ENCODE measurements around the gene PRSS21. TPM values are rescaled to one million over a fixed set of nuclear protein-coding genes. Genes with fewer than 3 reads are reported as not detected.

The PRSS21 gene, protein sequence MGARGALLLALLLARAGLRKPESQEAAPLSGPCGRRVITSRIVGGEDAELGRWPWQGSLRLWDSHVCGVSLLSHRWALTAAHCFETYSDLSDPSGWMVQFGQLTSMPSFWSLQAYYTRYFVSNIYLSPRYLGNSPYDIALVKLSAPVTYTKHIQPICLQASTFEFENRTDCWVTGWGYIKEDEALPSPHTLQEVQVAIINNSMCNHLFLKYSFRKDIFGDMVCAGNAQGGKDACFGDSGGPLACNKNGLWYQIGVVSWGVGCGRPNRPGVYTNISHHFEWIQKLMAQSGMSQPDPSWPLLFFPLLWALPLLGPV
- total RNA-seq = 1 to 10 TPM; 1.2 to 4.8 TPM

DNA sequence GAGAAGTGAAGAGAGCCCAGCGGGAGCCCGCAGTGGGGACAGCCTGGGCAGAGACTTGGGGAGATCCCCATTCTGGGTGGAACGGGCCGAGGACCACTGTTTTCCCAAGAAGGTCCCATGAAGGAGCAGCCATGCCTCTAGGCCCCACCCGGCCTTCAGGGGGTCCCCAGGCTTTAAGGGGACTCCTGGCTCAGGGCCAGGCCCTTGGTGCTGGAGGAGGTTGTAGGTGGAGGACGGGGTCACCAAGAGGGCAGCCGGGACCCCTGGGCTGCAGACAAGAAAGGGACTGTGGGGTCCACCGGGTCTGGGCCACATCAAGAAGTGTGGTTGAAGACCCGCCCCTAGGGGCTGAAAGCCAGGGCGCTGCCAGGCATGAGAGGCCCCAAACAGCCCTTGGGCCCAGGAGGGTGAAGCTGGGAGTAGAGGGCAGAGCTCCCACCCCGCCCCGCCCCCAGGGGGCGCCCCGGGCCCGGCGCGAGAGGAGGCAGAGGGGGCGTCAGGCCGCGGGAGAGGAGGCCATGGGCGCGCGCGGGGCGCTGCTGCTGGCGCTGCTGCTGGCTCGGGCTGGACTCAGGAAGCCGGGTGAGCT, at the start of gene PRSS21:
Gene PRSS21 (plus strand): TSS at position 487 of the 589 bp plus-strand sequence. CDS start 32 bp downstream, at position 519.
- peaks cover 7% of the 10 kb centered on the region for H3K27me3 Mint-ChIP-seq
- no peaks in the 10 kb centered on the region for H3K4me1 Mint-ChIP-seq
- H3K27ac Mint-ChIP-seq = no peak within 1 kb of the TSS
- ATAC-seq (replicated peaks) = peak; percentile 49
- no peaks in the 10 kb centered on the region for H3K9me3 Mint-ChIP-seq
- H3K36me3 Mint-ChIP-seq (ENCODE audit: low read depth) = no peaks in the 10 kb centered on the region
- H3K4me3 Mint-ChIP-seq = no peak within 1 kb of the TSS

DNA sequence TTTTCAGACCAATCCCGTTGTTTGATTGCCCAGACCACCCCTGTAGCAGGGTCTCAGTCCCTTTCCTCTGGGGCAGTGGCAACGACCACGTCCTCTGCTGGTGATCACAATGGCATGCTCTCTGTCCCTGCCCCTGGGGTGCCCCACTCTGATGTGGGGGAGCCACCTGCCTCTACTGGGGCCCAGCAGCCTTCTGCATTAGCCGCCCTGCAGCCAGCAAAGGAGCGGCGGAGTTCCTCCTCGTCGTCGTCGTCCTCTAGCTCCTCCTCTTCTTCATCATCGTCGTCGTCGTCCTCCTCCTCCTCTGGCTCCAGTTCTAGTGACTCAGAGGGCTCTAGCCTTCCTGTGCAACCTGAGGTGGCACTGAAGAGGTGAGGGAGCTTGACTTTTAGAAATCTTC, 49.1 kb upstream of the PRSS21 start:
- no peak overlapping the region for H3K27ac Mint-ChIP-seq
- no peak overlapping the region for H3K4me3 Mint-ChIP-seq
- no peaks in the 10 kb centered on the region for H3K9me3 Mint-ChIP-seq
- H3K4me1 Mint-ChIP-seq = peaks cover 18% of the 10 kb centered on the region
- no peaks in the 10 kb centered on the region for H3K27me3 Mint-ChIP-seq
- peaks cover 100% of the 10 kb centered on the region for H3K36me3 Mint-ChIP-seq (ENCODE audit: low read depth)
- ATAC-seq (replicated peaks) = no peak

DNA sequence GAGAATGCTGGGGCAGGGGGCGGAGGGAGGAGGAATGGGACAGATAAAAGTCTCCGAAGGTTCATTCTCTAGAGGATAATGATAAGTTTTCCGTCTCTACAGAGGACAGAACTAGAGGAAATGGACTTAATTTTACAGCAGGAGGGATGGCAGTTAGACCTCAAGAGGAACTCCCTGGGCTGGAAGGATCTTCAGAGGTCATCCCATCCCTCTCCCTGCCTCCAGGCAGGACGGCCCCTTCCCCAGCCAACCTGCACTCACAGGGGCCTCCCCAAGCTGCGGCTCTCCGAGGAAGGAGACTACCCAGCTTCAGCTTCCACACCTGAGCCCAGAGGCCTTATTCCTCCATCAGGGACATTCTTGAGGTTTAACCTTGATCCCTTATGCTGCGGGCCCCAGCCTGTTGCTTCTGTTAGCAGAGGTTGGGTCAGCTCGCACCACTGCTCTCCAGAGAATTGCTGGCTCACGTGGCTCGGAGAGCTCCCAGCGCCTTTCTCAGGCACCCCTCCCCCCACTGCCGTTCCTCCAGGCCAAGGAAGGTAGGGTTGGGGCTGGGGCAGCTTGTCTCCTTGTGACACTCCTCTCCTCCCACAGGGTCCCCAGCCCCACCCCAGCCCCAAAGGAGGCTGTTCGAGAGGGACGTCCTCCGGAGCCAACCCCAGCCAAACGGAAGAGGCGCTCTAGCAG, 48.5 kb upstream of the PRSS21 start:
- Mint-ChIP-seq H3K4me1 (peaks cover 15% of the 10 kb centered on the region), H3K27me3 (no peaks in the 10 kb centered on the region), H3K4me3 (no peak overlapping the region), H3K36me3 (ENCODE audit: low read depth) (peaks cover 97% of the 10 kb centered on the region), H3K9me3 (no peaks in the 10 kb centered on the region), H3K27ac (no peak overlapping the region)
- no peak for ATAC-seq (replicated peaks)

DNA sequence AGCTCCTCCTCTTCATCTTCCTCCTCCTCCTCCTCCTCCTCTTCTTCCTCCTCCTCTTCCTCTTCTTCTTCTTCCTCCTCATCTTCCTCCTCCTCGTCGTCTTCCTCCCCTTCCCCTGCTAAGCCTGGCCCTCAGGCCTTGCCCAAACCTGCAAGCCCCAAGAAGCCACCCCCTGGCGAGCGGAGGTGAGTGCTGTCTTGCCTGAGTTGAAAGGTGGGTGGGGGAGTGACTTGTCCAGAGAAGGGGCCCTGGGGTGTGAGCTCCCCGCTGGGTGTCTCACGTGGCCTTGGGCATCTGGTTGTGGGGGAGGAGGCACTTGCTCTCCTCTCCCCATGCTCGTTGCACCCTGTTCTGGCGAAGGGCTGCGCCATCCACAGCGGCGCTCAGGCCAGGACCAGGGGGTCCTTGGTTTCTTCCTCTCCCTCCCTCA, 47.9 kb upstream of the PRSS21 start:
- no peak for ATAC-seq (replicated peaks)
- Mint-ChIP-seq H3K4me1 (peaks cover 11% of the 10 kb centered on the region), H3K36me3 (ENCODE audit: low read depth) (peaks cover 92% of the 10 kb centered on the region), H3K4me3 (no peak overlapping the region), H3K27ac (no peak overlapping the region), H3K9me3 (no peaks in the 10 kb centered on the region), H3K27me3 (no peaks in the 10 kb centered on the region)

DNA sequence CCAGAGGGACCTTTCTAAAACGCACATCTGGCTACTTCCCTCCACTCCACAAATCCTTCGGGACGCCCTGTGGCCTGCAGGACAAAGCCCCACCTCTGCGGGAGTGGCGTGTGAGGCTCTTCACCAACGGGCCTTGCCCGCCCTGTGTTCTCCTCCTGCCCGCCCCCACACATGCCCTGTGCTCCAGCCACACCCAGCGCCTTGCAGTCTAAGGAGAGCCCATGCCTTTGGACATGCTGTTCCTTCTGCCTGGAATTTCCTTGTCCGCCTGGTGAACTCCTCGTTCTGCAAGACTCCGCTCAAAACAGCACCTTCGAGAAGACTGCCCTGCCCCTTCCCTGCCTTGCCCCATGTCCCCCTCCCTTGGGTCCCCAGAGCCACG, 47.4 kb upstream of the PRSS21 start:
- peaks cover 11% of the 10 kb centered on the region for H3K4me1 Mint-ChIP-seq
- H3K36me3 Mint-ChIP-seq (ENCODE audit: low read depth) = peaks cover 91% of the 10 kb centered on the region
- no peaks in the 10 kb centered on the region for H3K9me3 Mint-ChIP-seq
- peak overlapping the region; percentile 36 for H3K27ac Mint-ChIP-seq
- H3K27me3 Mint-ChIP-seq = no peaks in the 10 kb centered on the region
- H3K4me3 Mint-ChIP-seq = no peak overlapping the region
- ATAC-seq (replicated peaks) = no peak

DNA sequence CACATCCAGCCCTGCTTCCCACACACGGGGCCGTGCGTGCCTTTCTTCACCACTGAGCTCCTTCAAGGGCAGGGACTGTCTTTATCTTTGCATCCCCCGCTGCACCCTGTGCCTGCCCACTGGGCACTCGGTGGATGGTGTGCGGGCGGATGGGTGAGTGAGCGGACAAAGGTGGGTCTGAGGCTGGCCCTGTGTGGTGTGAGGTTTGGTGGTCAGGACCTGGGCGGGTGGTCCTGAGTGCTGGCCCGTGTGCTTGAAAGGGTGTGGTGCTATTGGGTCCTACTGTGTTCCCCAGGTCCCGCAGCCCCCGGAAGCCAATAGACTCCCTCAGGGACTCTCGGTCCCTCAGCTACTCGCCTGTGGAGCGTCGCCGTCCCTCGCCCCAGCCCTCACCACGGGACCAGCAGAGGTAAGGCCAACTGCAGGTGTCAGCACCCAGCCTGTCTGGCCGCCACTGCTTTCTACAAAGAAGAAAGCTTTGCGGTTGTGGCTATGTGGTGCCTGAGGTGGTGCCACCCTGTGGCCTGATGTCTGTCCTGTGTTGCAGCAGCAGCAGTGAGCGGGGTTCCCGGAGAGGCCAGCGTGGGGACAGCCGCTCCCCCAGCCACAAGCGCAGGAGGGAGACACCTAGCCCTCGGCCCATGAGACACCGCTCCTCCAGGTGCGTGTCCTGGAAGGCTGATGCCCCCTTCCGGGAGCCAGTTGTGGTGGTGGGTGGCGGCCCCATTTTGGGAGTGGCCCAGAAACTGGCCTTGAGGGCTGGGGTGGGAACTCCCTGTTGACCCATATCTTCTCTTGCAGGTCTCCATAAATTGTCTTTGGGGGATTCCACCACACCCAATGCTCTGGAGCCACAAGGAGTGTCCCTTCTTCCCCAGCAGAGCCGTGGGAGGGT, 46.7 kb upstream of the PRSS21 start:
- Mint-ChIP-seq H3K4me3 (no peak overlapping the region), H3K27me3 (no peaks in the 10 kb centered on the region), H3K36me3 (ENCODE audit: low read depth) (peaks cover 87% of the 10 kb centered on the region), H3K27ac (peak overlapping the region; percentile 41), H3K9me3 (no peaks in the 10 kb centered on the region), H3K4me1 (peaks cover 11% of the 10 kb centered on the region)
- peak; percentile 13 for ATAC-seq (replicated peaks)

DNA sequence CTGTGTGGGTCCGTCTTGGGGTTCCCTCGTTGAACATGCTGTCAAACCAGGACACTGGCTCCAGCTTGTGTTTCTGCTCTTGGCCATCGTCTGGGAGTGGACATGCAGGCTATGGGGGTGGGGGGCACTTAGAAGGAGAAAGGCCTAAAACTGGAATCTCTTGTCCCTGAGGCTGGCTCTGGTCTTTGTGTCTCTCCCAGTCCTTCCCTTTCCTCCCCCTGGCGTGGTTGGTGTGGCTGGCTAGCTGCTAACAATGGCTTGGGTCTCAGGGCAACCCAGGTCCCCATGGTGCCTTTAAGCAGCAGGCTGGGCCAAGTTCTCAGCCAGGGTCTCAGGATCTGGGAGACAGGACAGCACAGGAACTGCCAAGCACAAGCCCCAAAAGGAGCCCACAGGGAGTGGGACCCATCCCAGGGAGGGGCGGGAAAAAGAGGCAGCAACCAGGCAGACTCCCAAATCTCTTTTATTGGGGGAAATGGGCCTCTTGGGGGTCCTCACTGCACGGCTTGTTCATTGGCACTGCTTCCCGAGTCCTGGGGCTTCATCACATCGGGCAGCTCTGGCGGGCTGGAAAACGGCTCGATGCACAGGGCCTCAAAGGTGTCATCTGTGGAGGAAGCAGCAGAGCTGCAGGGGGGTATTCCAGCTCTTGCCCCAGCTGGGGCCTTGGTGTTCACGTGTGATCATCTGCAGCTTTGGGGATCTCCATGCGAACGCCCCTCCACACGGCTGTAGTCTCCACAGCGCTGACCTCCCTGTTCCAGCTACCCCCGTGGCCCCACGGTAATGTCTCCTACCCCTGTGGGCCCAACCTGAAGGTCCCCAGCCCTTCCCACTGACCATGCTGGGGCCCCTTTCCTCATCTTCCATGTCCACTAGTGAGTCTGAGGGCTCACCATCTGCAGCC, 45.3 kb upstream of the PRSS21 start:
- Mint-ChIP-seq H3K4me3 (no peak overlapping the region), H3K4me1 (peaks cover 15% of the 10 kb centered on the region), H3K36me3 (ENCODE audit: low read depth) (peaks cover 78% of the 10 kb centered on the region), H3K27ac (peak overlapping the region; percentile 36), H3K27me3 (no peaks in the 10 kb centered on the region), H3K9me3 (no peaks in the 10 kb centered on the region)
- ATAC-seq (replicated peaks) = no peak

DNA sequence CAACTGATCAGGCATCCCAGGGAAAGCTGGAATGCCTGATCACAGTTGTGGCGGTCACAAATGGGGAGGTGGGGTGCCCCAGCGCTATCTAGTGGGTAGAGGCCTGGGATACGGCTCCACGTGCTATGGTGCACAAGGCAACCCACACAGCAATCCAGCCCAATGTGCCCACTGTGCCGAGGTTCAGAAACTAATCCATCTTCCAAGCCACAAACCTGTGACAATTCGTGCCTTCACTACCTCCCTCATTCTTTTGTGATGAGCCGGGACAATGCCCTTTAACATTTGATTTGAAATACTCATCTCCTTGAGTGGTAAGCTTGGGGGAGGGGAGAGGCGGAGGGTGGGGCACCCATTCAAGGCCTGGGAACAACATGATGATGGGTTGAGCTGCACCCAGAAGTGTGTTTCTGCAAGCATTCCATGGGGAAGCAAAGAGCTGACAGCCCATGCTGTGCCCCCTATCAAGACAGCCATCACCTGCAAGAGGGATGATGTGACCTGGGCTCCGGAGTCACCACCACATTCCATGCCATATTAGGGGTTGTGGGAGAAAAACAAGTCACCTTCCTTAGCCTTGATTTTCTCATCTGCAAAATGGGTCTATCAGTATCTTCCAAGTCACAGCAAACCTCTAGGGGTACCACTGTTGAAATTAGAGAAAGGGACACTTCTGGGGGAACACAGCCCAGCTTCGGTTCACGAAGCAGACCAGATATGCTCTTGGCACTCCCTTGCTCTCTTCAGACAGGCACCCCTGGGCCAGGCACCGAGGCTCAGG, 43.7 kb upstream of the PRSS21 start:
- no peak for ATAC-seq (replicated peaks)
- H3K36me3 Mint-ChIP-seq (ENCODE audit: low read depth) = peaks cover 69% of the 10 kb centered on the region
- peak overlapping the region; percentile 53 for H3K27ac Mint-ChIP-seq
- H3K27me3 Mint-ChIP-seq = no peaks in the 10 kb centered on the region
- H3K9me3 Mint-ChIP-seq = no peaks in the 10 kb centered on the region
- peaks cover 16% of the 10 kb centered on the region for H3K4me1 Mint-ChIP-seq
- H3K4me3 Mint-ChIP-seq = no peak overlapping the region

DNA sequence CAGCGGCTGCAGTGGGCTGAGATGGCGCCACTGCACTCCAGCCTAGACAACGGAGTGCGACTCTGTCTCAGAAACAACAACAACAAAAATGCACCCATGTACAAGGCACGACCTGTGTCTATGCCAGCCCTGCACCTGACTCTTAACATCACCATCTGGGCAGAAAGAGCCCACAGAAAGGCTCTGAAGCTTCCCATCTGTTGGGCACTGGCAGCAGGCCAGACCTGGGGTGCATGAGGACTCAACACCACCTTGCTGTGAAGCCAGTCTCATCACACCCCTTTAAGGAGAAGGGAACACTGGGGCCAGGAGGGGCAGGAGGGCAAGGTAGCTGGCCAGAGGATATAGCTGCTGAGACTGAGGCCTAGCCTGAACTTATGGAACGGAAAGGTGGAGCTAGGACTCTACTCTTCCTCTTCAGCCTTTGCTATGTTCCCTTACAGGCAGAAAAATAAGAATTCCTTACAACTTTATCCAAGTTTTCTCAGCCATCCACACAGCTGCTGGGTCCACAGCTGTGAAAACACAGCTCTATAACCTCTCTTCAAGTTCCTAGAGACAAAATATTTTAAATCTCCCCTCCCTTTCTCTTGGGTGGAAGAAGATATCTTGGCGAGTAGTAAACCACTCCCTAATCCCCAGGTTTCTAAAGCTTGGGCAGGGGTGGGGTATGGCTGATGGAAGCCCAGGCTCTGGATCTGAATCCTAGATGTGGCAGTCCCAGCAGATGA, 42.7 kb upstream of the PRSS21 start:
- H3K4me3 Mint-ChIP-seq = no peak overlapping the region
- H3K9me3 Mint-ChIP-seq = no peaks in the 10 kb centered on the region
- ATAC-seq (replicated peaks) = no peak
- H3K36me3 Mint-ChIP-seq (ENCODE audit: low read depth) = peaks cover 60% of the 10 kb centered on the region
- no peaks in the 10 kb centered on the region for H3K27me3 Mint-ChIP-seq
- H3K4me1 Mint-ChIP-seq = peaks cover 20% of the 10 kb centered on the region
- no peak overlapping the region for H3K27ac Mint-ChIP-seq

DNA sequence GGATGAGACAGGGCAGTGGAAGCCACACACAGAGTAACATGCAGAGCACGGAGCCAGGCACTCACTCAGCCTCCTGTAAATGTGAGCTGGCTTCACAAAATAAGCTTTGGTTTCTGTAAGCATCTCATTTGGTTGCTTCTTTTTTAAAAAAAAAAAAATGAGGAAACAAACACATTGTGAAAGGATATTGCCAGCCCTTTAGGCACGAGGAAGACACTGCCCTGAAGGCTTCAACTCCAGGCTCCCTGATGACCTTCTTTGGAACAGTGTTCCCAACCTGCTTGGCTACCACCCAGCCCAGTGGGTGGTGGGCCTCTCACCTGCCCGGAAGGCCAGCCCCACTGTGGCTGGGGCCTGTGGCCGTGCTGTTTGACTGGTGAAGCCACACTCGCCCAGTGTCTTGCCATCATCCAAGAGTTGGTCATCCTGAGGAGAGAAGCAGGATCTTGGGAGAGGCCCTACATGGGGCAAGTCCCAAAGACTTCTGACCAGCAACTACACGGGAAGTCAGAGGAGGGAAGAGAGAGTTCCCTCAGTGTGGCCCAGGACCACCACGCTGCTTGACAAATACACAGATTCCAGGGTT, 41.8 kb upstream of the PRSS21 start:
- Mint-ChIP-seq H3K4me3 (peak overlapping the region; percentile 95), H3K27ac (no peak overlapping the region), H3K27me3 (no peaks in the 10 kb centered on the region), H3K9me3 (no peaks in the 10 kb centered on the region), H3K36me3 (ENCODE audit: low read depth) (peaks cover 51% of the 10 kb centered on the region), H3K4me1 (peaks cover 14% of the 10 kb centered on the region)
- no peak for ATAC-seq (replicated peaks)

DNA sequence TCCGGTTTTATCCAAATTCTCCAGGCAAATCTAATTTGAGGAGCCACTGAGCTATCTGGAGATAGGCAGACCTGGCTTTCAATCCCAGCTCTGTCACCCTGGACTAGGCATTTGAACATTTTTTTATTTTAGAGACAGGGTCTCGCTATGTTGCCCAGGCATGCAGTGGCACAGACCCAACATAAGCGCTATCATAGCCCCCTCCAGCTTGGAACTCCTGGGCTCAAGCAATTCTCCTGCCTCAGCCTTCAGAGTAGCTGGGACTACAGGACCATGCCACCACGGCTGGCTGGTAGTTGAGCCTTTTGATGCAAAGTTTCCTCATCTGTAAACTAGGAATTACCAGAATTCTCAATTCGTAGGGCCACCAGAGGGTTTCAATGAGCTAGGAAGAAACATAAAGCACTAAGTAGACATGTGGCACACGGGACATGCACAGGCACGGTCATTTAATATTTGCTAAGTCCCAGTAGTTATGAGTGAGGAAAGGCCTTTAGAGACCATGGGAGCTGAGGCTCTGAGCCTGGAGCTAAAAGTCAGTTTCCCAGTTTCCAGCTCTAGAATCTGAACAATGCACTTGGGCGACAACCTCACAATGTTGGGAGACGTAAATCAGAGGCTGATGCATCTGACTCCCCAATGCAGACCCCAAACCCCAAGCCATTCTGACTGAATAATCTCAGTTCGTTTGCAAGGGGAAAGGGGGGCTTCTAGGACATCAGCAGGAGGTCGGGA, 41.1 kb upstream of the PRSS21 start:
- H3K27ac Mint-ChIP-seq = peak overlapping the region; percentile 95
- no peaks in the 10 kb centered on the region for H3K27me3 Mint-ChIP-seq
- ATAC-seq (replicated peaks) = no peak
- no peaks in the 10 kb centered on the region for H3K9me3 Mint-ChIP-seq
- H3K4me3 Mint-ChIP-seq = peak overlapping the region; percentile 95
- H3K36me3 Mint-ChIP-seq (ENCODE audit: low read depth) = peaks cover 44% of the 10 kb centered on the region
- peaks cover 14% of the 10 kb centered on the region for H3K4me1 Mint-ChIP-seq

Measured in activated T-helper 17 cell treated with anti-CD3 and anti-CD28 coated beads, Interleukin-2, amount 50 U/mL, for 72 hours (primary cell).